NCI-H82 (cell line): ENCODE results near the gene ZFP36L1.

Experiments
- DNase-seq: peaks from one replicate; lab custom pipeline; 2025; lab: John Stamatoyannopoulos, UW

The ZFP36L1 gene

DNA sequence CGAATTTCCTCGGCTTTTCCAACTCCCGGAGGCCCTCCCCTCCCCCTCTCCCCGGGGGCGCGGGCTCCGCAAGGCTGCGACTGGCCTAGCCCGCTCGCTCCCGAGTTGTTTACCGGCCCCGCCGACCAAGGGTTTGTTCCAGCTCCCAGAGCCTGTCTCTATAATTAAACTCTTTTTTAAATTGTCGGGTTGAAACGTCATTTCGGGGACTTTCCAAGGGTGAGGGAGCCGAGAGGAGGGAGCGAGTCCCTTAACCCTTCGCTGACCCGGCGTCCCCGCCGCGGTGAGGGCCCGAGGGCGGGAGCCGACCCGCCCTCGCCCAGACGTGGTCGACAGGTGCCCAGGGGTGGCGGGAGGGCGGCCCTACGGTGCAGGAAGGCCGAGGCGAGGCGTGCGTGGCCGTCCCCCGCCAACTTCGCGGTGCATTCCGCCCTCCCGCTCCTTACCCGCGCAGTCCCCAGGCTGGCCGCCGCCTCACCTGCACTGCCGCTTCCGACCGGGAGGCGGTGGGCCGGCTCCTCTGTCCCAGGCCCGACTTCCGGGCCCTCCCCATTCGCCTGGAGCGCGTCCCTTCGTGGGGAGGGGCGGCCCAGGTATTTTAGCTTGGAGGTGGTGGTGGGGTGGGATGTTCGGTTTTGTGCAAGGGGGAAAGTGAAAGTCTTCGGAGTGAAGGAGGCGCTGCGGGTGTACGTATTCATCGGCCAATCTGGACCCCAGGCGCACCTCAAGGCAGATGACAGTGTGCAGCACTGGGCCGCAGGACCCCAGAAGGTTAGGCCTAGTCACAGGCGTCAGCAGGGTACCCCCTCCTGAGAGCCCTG, 2.9 kb upstream of the ZFP36L1 start:
- peak; percentile 18 for DNase-seq

- no peak for DNase-seq
Observed at GRCh38 chr14:68794851-68795596, 2.2 kb upstream of the ZFP36L1 start.

DNA sequence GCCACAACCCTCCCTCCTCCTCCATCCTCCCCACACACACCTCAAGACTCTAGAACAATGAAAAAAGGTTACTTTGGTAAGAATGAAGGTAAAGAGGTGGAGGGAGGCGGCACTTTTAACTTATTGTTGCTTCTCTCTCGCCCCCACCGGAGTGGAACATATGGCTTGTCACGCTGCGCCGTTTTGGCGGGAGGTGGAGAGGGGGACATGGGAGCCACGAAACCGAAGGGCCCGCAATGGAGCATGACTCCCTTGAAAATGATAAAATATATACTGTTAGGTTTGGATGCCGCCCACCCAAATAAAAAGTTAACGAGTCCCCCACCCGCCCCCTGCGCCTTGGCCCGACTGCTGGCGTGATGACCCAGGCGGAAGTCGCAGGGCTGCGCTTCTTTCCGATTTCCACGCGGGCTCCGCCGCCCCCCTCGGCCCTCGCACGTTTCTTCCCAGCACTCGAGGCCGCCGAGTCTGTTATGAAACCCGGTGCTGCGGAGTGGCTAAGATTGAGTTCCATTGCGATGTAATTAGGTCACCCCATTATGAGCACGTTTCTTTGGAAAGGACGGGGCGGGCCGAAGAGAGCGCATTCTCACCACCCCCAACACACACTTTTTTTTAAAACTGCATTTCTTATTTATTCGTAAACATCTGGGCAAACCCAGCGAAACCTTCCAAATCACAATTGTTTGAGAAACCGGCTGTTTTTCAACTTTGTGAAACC, 1.4 kb upstream of the ZFP36L1 start:
- DNase-seq = no peak

DNA sequence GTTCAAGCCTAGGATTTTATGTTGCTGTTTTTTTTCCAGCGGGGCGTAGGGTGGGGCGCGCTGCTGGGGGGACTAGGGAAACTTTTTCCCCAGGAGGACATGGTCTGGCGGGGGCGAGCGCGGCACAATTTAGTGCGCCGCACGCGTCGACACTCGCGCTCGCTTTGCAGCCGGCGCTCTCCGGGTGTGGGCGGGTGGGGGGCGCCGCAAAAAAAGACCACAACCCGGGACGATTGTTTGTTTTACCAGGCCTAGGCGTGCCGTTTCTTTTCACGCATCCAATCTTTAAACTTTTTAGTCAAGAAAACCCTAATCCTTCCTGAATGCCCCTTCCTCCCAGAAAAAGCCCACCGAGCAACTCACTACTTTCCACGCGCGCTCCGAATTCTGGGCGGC, 865 bp upstream of the ZFP36L1 start:
- no peak for DNase-seq

DNA sequence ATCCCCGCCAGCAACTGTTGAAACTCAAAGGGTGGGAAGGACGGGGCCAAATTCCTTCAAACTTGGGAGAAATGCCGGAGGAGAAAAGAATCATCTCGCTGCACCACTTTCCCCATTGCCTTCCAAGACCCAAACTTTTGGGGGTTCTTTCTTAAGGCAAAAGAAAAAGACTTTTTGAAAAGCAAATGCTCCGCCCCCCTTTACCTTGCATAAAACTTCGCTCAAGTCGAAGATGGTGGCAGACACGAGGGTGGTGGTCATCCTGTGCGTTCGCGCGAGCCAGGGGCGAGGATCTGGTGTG, 239 bp downstream of the ZFP36L1 start:
- DNase-seq = no peak

- no peak for DNase-seq
Observed at GRCh38 chr14:68791902-68792677, 777 bp downstream of the ZFP36L1 start.

GRCh38 chr14:68791078-68791901, 1.6 kb downstream of the ZFP36L1 start:
- peak; percentile 33 for DNase-seq

DNA sequence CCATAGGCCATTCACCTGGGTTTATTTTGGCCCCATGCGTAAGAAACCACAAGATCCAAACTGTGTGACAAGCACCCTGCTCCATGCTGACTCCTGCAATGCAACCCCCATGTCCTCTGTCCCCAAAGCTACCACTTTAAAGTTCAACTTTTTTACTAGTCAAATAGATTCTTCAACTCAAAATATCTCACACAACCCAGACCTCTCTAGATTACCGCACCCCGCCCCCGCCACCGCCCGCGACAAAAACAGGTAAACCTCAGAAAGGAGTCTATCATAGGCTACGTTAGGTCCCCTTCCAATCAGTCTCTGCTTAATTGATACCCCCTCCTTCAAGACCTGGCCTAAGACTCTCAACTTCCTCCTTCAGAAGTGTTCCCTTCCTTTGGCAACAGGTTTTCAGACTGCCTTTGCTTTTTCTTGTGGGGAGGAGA, 2.2 kb downstream of the ZFP36L1 start:
- no peak for DNase-seq

- no peak for DNase-seq
Observed at GRCh38 chr14:68789821-68790643, 2.8 kb downstream of the ZFP36L1 start.

DNA sequence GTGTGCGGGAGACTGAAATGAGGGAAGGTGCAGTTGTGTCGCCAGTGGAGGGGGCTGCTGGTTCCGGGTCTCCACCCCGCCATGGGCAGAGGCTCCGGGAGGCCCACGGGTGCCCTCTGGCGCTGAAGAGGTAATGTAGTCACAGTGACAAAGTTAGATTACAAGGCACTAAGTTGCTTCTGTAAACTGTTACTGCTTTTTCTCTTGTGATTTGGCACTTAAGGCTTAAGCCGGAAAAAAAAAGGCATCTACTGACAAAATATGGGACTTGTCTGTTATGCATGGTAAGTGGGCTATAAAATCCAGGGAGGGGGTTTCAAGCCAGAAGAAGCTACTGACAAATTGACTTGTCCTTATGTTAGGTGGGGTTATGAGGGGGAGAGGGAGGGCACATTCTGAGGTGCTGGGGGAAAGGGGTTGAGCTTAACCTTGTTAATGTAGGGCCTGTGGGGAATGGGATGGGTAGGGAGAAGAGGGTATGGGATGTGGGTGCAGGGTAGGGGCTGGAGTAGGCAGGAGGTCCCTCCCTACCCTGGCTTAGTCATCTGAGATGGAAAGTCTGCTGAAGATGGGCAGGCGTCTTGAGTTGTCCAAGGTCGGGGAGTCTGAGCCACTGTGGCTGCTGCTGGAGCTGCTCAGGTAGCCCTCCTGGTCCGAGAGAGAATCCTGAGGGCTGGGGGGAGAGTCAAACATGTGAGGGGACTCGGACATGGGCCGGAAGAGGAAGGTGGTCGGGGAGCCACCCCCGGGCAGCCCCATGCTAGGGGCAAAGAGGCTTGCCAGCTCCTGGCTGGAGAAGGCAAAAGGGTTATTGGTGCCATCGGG, 3.7 kb downstream of the ZFP36L1 start:
- DNase-seq = peak; percentile 88

DNA sequence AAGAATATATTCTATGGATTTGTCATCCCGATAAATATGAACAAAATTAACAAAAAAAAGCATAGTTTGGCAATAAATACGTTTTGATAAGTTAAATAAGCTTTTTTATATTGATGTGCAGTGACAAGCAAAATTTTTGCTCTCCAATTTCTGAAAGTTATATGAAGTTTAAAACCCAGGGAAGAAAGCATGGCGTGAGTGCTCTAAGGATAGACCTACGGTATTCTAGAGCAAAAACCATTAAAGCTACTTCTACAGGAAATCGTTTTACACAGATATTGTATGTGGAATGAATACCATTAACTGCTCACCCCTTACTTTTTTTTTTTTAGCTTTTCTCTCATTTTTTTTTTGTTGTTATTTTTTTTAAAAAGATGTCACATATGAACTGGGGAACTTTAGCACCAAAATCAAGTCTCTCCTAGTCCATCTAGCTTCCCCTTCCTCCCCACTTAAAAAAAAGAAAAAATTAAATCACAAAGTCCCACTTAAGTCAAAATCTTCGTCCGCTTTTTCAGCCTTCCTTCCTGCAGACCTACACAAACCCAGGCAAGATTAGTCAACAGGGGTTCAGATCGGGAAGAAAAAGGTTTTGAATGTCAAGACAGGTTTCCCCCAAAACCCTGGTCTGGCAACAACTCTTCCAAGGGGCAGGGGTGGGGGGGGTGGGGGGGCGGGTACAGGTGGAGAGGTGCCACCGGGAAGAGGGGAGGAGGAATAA, 4.4 kb downstream of the ZFP36L1 start:
- no peak for DNase-seq

- DNase-seq = peak; percentile 65
Observed at GRCh38 chr14:68787092-68787992, 5.5 kb downstream of the ZFP36L1 start.

- no peak for DNase-seq
Observed at GRCh38 chr14:68786491-68787091, 6.3 kb downstream of the ZFP36L1 start.

DNA sequence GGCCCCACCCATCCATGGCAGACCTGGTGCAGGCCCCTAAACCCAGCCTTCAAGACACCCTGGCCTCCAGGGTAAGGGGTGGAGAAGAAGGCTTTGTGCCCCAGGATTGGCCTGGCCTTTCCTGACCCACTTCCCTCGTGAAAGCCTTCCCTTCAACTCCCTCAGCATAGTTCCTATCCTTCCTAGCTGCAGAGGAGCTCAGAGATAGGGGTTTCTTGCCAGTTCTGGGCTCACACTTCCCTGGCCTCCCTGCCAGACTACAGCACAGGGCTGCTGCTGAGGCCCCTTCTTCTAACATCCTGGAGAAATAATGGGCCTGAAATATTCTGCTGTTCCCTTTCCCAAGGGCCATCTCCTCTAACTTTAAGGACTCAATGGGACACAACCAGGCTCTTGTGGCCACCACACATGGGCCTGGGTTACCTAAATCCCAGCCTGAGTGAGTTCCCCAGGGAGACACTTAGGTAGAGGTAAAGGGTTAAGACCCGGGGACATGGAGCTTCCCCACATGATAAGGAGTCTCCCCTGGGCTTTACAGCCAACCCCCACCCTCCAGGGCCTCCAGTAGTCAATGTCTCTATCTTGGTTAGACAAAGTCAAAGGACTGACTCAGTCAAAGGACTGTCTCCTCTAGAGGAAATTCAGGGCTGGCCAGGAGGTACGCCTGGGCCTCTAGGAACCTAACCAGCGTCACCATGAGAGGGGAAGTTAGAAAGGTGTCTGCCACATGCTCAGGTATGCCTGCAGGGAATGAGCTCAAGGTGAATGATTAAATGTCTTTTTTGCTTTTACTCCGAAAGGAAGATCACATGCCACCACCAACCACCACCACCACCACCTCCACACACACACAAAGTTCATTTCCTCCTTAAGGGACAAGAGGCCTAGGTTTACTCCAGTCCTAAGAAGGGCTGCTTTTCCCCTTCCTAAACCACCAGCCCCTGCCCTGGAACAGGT, 7.1 kb downstream of the ZFP36L1 start:
- DNase-seq = no peak

- no peak for DNase-seq
Observed at GRCh38 chr14:68784978-68785533, 7.8 kb downstream of the ZFP36L1 start.
